Superior temporal gyrus (tissue), 1 donor: ENCODE measurements around the gene NAA10.

Experiments used
- DNase-seq: peaks from one replicate; pipeline ENCODE4 v3.0.0-alpha.2; 2016; ENCODE audit errors: extremely low spot score

Gene NAA10

GRCh38 chrX:153927922-153928760 lies 6.7 kb downstream of the NAA10 start:
- peak; percentile 91 for DNase-seq

DNA sequence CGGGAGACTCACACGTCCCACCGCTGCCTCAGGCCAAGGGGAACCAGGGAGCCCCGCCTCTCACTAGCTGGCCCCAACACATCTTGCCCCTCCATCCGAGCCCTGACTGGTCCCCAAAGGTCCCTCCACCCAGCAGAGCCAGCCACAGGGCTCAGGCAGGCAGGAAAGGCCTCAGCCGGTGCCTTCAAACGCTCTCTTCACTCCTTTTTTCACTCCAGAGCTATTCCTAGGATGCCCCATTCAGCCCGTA lies 7.2 kb downstream of the NAA10 start:
- DNase-seq: no peak

DNA sequence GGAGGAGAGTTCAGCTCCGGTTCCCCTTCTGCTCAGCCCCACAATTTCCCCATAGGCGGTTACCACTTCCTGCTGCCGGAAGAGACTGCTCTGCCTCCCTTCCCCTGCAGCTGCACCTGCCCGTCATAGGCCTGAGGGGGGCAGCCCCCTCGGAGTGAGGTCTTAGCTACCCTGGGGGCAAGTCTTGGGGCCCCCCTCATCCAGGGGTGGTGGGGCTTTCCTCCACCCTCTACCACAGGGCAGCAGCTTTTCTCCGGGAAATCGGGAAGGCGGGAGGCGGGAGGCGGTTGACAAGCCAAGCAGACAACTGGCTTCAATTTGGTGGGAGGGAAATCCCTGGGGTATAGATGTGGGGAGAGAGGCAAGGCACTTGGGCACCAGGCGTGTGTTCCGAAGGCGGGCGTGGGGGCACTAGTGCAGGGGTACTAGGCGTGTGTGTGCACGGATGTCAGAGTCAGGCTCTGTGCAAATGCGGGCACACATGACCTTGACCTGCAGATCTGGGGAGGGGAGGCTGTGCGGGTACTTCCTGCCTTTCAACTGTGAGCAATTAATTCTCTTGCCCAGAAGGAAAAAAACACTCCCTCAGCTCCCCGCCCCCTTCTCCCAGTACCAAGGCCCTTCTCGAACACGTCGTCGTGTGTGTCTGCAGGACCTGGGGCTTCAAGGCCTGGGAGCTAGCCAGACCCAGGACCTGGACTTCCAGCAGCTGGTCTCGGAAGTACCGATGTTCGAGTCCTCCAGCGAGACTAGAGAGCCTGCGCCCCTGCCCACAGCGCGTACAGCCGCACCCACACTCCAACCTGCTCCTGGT lies 7.8 kb downstream of the NAA10 start:
- DNase-seq: no peak

DNA sequence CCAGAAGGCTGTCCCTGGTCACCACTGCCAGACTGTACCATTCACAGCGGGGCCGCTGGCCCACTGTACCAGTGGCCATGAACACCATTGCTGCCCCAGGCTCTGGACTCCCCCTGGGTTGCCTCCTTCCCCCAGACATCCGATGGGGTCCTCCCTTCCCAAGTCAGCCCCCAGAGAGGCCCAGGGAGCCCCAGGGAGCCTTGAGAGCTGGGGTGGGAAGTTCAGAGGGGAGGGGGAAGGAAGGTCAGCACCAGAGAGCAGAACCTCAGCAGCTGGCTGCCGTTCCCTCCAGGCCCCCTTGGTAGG lies 8.3 kb downstream of the NAA10 start:
- no peak for DNase-seq

DNA sequence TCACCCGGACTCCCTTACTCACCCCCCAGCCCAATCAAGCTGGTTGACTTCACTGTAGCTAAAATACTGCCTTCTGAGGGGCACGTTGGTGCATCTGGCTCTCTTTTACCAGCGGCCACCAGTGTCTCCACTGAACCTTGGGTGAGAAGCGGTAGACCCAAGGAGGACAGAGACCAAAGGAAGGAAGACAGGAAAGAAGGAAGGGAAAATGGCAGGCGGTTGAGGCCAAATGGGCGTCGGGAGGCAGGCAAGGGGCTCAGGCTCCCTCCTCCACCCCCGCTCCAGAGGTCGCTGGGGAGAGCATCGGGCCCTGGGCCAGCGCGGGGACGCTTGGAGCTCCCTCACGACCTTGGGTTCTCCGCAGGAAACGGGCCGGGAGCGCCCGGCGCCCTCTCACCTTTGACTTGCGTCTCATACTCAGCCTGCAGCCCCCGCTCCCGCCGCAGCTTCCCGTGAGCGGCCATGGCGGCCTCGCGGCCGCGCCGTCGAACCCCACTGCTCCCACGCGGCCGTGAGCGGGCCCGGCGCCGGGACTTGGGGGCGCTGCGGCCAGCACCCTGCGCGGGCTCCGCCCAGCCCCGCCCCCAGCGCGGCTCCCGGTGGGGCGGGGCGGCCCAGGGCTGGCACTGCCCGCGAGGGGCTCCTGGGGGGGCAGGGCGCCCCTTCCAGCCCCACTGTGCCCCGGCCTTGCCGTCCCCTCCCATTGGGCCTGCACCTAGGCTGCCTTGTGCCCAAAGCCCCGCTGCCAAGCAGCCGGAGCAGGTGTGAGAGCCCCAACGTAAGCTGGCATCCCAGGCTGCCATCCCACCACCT lies 8.9 kb downstream of the NAA10 start, which contains the start of gene ARHGAP4:
Gene ARHGAP4, minus strand, starts transcription at position 526 of the 813 bp plus-strand sequence. Its CDS starts 62 bp downstream, at position 464.
- no peak for DNase-seq

GRCh38 chrX:153925387-153925738 lies 9.5 kb downstream of the NAA10 start:
- no peak for DNase-seq

DNA sequence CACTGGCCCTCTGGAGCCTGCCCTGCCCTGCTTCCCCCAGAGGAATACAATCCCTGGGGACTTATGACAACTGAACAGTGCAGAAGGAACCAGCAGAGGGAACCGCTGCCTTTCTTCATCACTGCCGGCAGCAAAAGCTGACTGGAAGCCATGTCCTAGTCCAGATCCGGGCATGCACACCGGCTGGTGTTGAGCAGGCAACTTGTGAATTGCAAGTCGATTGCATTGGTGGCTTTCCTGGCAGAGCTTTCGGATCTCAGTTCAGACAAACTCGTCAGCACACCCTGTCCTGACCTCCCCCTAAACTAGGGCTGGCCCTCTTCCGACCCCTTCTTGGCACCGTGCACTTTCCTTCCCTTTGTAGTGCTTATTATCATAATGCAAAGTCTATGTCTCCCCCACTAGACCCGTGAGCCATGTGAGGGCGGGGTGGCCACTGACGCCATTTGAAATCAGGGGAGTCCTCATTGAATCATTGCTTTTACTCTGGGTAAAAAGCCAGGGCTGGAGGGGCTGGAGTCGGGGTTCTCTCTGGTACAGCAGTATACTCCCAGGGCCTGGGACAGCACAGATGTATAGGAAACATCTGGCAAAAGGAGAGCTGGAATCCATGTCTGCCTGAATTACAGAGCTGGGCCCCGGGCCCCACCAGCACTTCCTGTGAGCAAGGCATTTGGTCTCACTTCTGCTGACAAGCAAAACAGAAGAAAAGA lies 10.5 kb downstream of the NAA10 start:
- DNase-seq: peak; percentile 28

- peak; percentile 40 for DNase-seq
These were observed 11.6 kb downstream of the NAA10 start for GRCh38 chrX:153922932-153923857.

DNA sequence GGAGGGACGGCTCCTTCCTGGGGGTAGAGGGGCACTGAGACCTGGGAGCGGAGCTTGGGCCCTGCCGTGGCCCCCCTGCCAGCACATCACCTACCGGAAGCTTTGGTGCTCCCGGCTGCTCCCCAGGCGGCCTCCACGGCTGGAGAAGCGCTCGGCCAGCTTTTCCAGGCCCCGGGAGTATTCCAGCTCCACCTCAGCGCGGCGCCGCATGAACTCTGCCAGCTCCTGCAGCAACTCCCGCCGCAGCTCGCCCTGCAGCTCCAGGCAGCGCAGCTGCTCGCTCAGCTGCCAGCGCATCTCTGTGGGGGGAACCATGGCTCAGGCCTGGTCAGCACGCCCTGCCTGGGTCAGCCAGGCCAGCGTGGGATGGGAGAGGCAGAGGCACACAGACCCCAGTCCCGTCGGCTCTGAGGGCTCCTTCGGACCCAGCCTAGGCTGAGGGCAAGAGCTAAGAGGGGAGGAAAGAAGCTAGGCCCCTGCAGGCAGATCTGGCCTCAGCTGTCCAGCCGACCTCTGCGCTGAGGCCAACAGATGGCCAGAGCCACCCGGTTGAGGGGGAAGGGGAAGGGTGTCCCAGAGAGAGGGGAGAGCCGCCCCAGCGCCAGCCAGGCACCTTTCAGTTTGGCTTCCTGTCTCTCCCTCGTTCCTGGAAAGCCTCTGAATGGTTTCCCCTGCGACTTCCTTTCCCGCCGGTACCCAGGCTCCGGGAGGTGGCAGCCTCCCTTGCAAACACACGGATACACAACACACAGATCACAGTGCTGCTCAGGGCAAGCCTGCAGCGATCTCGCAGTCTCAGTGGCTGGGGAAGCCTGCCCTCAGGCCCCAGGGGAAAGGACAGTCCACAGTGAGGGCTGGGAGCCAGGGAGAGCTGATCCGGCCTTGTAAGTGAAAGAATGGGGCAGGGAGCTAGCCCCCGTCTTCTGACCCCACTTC lies 13.1 kb downstream of the NAA10 start:
- no peak for DNase-seq

- no peak for DNase-seq
These were observed 13.8 kb downstream of the NAA10 start for GRCh38 chrX:153921070-153921469.

GRCh38 chrX:153920546-153920945 lies 14.3 kb downstream of the NAA10 start:
- no peak for DNase-seq

- no peak for DNase-seq
These were observed 15.6 kb downstream of the NAA10 start for GRCh38 chrX:153919281-153919680.

GRCh38 chrX:153917869-153918268 lies 17.0 kb downstream of the NAA10 start:
- no peak for DNase-seq

DNA sequence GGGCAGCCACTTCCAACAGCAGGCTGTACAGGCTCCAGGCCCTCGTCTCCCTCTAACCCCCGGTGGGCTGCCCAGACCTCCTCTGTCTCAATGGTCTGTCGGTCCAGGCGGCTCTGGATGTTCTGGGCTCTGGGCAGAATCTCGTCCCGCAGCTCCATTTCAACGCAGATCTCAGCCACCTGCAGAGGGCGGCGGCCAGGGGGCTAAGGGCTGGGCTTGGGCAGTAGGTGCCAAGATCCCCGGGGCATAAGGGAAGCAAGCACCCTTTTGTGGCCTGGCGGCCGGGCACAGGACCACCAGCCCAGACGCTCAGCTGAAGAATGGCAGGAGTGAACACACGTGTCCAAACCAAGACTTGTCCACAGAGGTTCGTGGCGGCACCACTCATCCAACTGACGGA lies 21.1 kb downstream of the NAA10 start:
- DNase-seq: no peak

GRCh38 chrX:153913211-153913610 lies 21.6 kb downstream of the NAA10 start:
- no peak for DNase-seq

GRCh38 chrX:153911798-153912197 lies 23.0 kb downstream of the NAA10 start:
- no peak for DNase-seq

DNA sequence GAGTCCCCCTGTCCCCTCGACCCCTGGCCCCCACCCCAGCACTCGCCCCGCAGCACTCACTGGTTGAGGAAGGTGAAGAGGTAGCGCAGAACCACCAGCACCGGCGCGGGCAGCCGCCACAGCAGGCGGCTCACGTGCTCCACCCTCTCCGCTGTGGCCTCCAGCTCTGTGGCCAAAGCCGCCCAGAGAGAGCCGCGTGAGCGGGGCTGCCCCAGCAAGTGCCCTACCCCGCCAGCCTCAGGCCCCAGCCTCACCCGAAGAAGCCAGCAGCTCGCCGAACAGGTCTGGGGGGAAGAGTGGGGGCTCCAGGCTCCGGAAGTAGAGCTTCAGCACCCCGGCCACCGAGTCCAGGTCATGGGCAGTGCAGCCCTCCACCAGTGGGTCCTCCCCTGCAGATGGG lies 24.4 kb downstream of the NAA10 start:
- DNase-seq: no peak

GRCh38 chrX:153909980-153910360 lies 24.9 kb downstream of the NAA10 start:
- DNase-seq: no peak

DNA sequence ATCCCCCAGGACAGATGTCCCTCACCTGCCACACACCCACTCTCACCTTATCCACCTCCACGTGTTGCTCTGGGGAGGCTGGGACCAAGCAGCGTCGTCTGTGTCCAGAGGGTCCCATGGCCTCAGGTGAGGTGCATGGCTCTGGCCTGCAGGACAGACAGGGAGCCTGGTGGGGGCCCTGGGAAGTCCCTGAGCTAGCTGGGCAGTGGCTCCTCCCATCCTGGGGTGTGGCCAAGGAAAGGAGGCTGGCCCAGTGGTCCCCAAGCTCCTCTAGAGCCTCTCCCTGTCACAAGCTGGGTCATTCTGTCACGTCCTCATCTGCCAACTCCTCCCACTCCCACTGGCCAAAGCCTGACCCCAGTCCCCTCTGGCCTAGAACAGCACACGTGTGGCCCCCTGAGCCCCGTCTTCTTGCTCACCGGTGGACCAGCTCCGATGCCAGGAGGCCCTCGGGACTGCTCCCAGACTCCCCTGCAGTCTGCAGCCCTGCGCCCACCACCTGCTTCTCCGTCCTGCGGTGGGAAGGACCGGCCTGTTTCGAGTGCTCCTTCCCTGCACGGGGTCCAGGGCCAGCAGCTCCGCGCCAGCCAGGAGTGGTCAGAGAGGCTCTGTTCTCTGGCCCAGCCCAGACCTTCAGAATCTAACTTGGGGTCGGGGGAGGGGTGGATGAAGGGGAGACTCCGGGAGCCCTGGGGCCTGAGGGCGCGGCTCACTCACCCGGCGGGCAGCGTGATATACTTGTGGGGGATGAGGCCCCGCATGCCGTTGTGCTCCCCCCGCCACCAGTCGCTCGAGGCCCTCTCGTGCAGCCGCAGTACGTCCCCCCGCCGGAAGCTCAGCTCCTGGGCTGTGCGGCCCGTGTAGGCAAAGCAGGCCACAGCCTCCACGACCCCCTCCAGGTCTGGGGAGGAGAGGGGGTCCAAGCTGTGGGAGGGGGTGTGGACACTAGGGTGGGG lies 25.5 kb downstream of the NAA10 start:
- DNase-seq: no peak
